ENCODE results near the gene FAM181A. TPM values are rescaled to one million over a fixed set of nuclear protein-coding genes. Genes with fewer than 3 reads are reported as not detected.
A peak's percentile ranks its signal among the peaks of the same experiment; 100 is the strongest.

FAM181A gene
- not detected for total RNA-seq

DNA sequence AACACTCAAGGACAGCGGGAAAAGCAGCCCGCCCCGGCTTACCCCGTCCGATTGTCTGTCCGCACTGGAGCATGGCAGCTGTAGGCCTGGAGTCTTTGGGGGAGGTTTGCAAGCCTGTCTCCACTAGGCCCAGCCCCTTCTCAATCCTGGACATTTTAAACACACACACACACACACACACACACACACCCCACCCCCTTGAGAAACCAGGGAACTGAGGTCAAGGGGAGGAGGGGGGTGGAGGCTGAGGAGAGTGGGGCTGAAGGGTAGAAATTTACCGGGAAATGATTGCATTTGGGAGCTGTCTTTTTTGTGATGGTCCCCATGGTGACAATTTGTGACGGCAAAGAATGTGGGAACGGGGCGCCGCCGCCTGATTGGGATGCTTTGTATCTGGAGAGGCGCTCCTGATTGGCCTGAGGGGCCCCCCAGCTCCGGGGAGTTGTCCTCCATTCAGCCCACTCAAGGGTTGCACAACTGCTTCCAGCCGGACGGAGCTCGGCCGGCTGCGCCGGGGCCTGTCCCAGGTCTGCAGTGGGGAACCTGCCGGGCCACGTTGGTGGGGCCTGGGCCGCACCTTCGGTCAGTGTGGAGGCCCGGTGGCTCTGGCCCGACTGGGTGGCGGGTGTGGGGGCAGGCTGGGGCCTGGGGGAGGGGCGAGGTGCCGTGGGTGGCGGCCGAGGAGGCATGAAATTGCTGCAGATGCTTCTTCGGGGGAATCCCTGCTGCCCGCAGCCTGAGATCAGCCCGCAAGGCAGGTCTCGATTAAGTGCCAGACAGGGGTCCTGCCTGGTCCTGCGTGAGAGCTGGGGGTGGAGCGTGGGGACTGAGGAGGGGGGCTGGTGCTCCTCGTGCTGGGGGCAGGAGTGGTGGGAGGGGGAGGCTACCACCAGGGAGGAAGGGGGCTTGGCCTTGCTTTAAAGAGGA, at the start of gene FAM181A:
Gene FAM181A, plus strand, starts transcription at position 472 of the 927 bp plus-strand sequence. CDS start 942 bp downstream, outside the sequence.
- Histone ChIP-seq H3K36me3 (peaks cover 20% of the 10 kb centered on the region), H3K9me3 (no peaks in the 10 kb centered on the region), H3K27me3 (replicated peaks; ENCODE audit: insufficient read depth) (no peaks in the 10 kb centered on the region), H3K4me1 (ENCODE audit: control insufficient read depth in 1 of 2, low read depth in 2 of 2) (no peaks in the 10 kb centered on the region), H3K27ac (no peak within 1 kb of the TSS), H3K4me3 (no peak within 1 kb of the TSS)
- DNase-seq (ENCODE audit: low spot score) (no peak), ATAC-seq (ENCODE audit: insufficient number of reproducible peaks, low FRiP score, low read depth) (no peak)
- TF ChIP-seq, protein P1, sequence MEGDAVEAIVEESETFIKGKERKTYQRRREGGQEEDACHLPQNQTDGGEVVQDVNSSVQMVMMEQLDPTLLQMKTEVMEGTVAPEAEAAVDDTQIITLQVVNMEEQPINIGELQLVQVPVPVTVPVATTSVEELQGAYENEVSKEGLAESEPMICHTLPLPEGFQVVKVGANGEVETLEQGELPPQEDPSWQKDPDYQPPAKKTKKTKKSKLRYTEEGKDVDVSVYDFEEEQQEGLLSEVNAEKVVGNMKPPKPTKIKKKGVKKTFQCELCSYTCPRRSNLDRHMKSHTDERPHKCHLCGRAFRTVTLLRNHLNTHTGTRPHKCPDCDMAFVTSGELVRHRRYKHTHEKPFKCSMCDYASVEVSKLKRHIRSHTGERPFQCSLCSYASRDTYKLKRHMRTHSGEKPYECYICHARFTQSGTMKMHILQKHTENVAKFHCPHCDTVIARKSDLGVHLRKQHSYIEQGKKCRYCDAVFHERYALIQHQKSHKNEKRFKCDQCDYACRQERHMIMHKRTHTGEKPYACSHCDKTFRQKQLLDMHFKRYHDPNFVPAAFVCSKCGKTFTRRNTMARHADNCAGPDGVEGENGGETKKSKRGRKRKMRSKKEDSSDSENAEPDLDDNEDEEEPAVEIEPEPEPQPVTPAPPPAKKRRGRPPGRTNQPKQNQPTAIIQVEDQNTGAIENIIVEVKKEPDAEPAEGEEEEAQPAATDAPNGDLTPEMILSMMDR (IDR thresholded peaks at IDR 0.05): no peak

DNA sequence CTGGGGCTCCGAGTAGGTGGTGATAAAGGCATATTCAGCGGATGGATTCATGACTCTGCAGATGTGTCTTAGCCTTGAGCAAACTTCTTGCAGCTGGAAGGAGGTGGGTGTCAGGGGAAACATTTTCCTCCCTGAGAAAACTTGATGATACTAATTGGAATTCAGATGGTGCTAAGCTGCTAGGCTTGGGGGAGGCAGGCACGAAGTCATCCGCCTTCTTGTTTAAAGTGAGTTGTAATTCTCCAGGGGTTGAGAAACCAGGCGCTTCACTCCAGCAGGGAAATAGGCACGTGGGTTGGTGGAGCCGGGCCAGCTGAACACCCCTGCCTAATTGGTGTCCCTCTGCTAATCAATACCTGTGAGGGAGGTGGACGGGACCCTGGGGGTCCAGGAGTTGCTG, 48.9 kb upstream of the FAM181A start:
- TF ChIP-seq, protein P1 (IDR thresholded peaks at IDR 0.05): no peak
- Histone ChIP-seq H3K4me3 (no peak overlapping the region), H3K36me3 (no peaks in the 10 kb centered on the region), H3K27ac (no peak overlapping the region), H3K27me3 (replicated peaks; ENCODE audit: insufficient read depth) (no peaks in the 10 kb centered on the region), H3K9me3 (no peaks in the 10 kb centered on the region), H3K4me1 (ENCODE audit: control insufficient read depth in 1 of 2, low read depth in 2 of 2) (peaks cover 0 to 14% of the 10 kb centered on the region in 2 donors)
- ATAC-seq (ENCODE audit: insufficient number of reproducible peaks, low FRiP score, low read depth) (no peak), DNase-seq (ENCODE audit: low spot score) (no peak)

DNA sequence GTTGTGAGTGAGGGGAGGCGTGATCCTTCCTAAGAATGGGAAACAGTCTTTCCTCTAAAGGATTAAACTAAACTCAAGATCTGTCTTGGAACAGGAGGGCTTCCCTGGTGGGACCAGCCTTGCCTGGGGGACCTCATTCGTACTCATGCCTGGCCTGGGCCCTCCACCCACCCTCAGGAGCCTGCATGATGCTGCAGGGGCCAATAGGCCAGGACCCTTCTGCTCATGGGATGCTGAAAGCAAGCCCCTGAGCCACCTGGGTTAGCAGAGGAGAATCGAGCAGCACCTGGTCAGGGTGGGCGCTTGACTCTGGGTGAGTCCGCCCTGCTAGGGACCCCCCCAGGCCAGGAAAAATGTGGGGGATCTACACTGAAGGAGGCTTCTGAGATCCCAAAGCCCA, 48.3 kb upstream of the FAM181A start:
- TF ChIP-seq, protein P1 (IDR thresholded peaks at IDR 0.05): no peak
- DNase-seq (ENCODE audit: low spot score) (no peak), ATAC-seq (ENCODE audit: insufficient number of reproducible peaks, low FRiP score, low read depth) (no peak)
- Histone ChIP-seq H3K36me3 (no peaks in the 10 kb centered on the region), H3K27ac (no peak overlapping the region), H3K27me3 (replicated peaks; ENCODE audit: insufficient read depth) (no peaks in the 10 kb centered on the region), H3K9me3 (no peaks in the 10 kb centered on the region), H3K4me3 (no peak overlapping the region), H3K4me1 (ENCODE audit: control insufficient read depth in 1 of 2, low read depth in 2 of 2) (peaks cover 0 to 14% of the 10 kb centered on the region in 2 donors)

DNA sequence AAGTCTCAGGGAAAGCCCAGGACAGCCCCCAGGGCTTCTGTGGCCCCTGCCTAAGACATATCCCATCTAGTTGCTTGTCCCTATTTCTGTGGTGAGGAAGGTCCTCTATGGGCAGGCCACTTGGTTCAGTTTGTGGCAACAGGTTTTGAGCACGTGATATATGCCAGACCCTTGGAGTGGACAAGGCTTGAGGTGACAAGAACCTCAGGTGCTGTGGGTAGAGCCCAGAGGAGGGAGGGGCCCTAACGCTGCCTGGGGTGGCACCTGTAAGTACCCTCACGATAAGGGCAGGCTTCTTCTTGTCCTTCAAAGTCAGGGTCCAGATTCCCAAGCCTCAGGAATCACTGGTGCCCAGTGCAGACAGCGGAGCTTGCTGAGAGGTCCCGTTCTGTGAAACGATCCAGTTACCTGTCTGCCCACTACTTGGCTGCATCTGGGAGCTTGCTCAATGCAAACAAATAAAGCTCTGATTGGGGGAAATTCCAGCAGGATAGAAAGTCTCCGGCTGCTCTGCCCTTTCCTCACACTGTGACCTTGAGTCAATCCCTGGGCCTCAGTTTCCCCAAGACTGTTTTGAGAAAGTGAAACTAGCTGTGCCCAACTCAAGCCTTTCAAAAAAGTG, 47.7 kb upstream of the FAM181A start:
- Histone ChIP-seq H3K4me1 (ENCODE audit: control insufficient read depth in 1 of 2, low read depth in 2 of 2) (peaks cover 0 to 14% of the 10 kb centered on the region in 2 donors), H3K4me3 (peak overlapping the region; percentile 64), H3K36me3 (no peaks in the 10 kb centered on the region), H3K27me3 (replicated peaks; ENCODE audit: insufficient read depth) (no peaks in the 10 kb centered on the region), H3K9me3 (no peaks in the 10 kb centered on the region), H3K27ac (no peak overlapping the region)
- TF ChIP-seq, protein P1 (IDR thresholded peaks at IDR 0.05): no peak
- DNase-seq (ENCODE audit: low spot score) (no peak), ATAC-seq (ENCODE audit: insufficient number of reproducible peaks, low FRiP score, low read depth) (no peak)
